Epithelial cell of esophagus (primary cell): Measurements from ENCODE around the gene STIM2.
A peak's percentile ranks its signal among the peaks of the same experiment; 100 is the strongest.
"Not testable (repeated sequence)": the region's sequence is repeated elsewhere in the genome, so short reads cannot be mapped to it uniquely, and the experiment has no call there.

Experiments used
- DNase-seq: peaks from one replicate; pipeline ENCODE4 v3.0.0; 2010; ENCODE audit warnings: low read depth
- H3K4me3 ChIP-seq: 2 replicates; pipeline ENCODE4 v1.5.1; 2011; ENCODE audit warnings: mild to moderate bottlenecking, low read length, control low read depth
- CTCF ChIP-seq: IDR thresholded peaks from 2 replicates; pipeline ENCODE4 v1.5.1; 2011; ENCODE audit warnings: low read depth, mild to moderate bottlenecking, low read length, control low read depth, inconsistent platforms; ENCODE audit not compliant: insufficient read depth; ENCODE audit errors: missing control alignments

STIM2 gene

GRCh38 chr4:26860157-26860921 lies at the start of gene STIM2:
TSS of gene STIM2 (plus strand) at chr4:26860841.
- peak within 1 kb of the TSS; percentile 82 for H3K4me3 ChIP-seq
- peak; percentile 22 for TF ChIP-seq CTCF
- DNase-seq: peak; percentile 97

GRCh38 chr4:26811571-26811970 lies 49.1 kb upstream of the STIM2 start:
- H3K4me3 ChIP-seq, DNase-seq: not testable (repeated sequence)

- no peak for TF ChIP-seq CTCF
- DNase-seq: peak; percentile 31
- no peak overlapping the region for H3K4me3 ChIP-seq
Observed at GRCh38 chr4:26812049-26812714, 48.5 kb upstream of the STIM2 start.

GRCh38 chr4:26813698-26814097 lies 46.9 kb upstream of the STIM2 start:
- H3K4me3 ChIP-seq: no peak overlapping the region
- TF ChIP-seq CTCF: no peak
- no peak for DNase-seq

GRCh38 chr4:26815199-26815598 lies 45.4 kb upstream of the STIM2 start:
- H3K4me3 ChIP-seq: no peak overlapping the region
- no peak for TF ChIP-seq CTCF
- no peak for DNase-seq

GRCh38 chr4:26815706-26816105 lies 44.9 kb upstream of the STIM2 start:
- no peak for TF ChIP-seq CTCF
- peak; percentile 4 for DNase-seq

GRCh38 chr4:26819026-26819425 lies 41.6 kb upstream of the STIM2 start:
- TF ChIP-seq CTCF: no peak
- no peak for DNase-seq
- H3K4me3 ChIP-seq: no peak overlapping the region

More at GRCh38 chr4:26815706-26816105, 44.9 kb upstream of the STIM2 start:
- H3K4me3 ChIP-seq: no peak overlapping the region
